ENCODE measurements around the gene NPLOC4. TPM values are rescaled to one million over a fixed set of nuclear protein-coding genes. Genes with fewer than 3 reads are reported as not detected.

NPLOC4 gene
- total RNA-seq, 1 experiment from 2014 or later, result 83.9 TPM

DNA sequence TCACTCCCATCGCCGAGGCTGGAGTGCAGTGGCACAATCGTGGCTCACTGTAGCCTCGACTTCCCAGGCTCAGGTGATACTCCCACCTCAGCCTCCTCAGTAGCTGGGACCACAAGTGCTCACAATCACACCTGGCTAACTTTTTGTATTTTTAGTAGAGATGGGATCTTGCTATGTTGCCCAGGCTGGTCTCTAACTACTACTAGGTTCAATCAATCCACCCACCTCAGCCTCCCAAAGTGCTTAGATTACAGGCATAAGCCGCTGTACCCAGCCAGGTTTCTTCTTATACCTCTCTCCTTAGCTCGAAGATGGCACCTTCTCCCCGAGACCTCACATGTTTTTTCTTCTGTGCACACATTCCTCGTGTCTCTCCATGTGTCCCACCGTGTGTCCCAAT, 3.1 kb upstream of the NPLOC4 start:
- Mint-ChIP-seq H3K27me3 (ENCODE audit: insufficient read depth, unreplicated experiment) (no peaks in the 10 kb centered on the region), H3K27ac (ENCODE audit: low read depth, unreplicated experiment) (no peak overlapping the region), H3K9me3 (ENCODE audit: unreplicated experiment) (no peaks in the 10 kb centered on the region), H3K36me3 (ENCODE audit: insufficient read depth, unreplicated experiment) (peaks cover 18% of the 10 kb centered on the region), H3K4me1 (ENCODE audit: insufficient read depth, unreplicated experiment) (peaks cover 12% of the 10 kb centered on the region), H3K4me3 (ENCODE audit: unreplicated experiment) (no peak overlapping the region)
- BruUV-seq (replicated peaks), result no TSS peak
- TF ChIP-seq, protein P1, sequence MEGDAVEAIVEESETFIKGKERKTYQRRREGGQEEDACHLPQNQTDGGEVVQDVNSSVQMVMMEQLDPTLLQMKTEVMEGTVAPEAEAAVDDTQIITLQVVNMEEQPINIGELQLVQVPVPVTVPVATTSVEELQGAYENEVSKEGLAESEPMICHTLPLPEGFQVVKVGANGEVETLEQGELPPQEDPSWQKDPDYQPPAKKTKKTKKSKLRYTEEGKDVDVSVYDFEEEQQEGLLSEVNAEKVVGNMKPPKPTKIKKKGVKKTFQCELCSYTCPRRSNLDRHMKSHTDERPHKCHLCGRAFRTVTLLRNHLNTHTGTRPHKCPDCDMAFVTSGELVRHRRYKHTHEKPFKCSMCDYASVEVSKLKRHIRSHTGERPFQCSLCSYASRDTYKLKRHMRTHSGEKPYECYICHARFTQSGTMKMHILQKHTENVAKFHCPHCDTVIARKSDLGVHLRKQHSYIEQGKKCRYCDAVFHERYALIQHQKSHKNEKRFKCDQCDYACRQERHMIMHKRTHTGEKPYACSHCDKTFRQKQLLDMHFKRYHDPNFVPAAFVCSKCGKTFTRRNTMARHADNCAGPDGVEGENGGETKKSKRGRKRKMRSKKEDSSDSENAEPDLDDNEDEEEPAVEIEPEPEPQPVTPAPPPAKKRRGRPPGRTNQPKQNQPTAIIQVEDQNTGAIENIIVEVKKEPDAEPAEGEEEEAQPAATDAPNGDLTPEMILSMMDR (IDR thresholded peaks at IDR 0.05; ENCODE audit: unreplicated experiment), result no peak
- intact Hi-C loops (cut with micrococcal nuclease), result no loop called here
- no peak for DNase-seq (ENCODE audit: unreplicated experiment)
- ChIA-PET CTCF (interaction anchor here (0.6 to 1.0 kb wide), 3 partner anchors 9 to 1398 kb away, joined by 3 to 4 read pairs (median 3); no protein-coding TSS in a partner anchor), POLR2A (interaction anchor here (0.5 to 5.7 kb wide), 3 partner anchors 27 to 126 kb away, joined by 3 to 65 read pairs (median 5); partner anchors contain the start of genes ARL16, CCDC137, HGS and OXLD1)

- no peaks in the 10 kb centered on the region for H3K9me3 Mint-ChIP-seq (ENCODE audit: unreplicated experiment)
- intact Hi-C loops (cut with micrococcal nuclease), result no loop called here
- BruUV-seq (replicated peaks), result no TSS peak
- no peak for DNase-seq (ENCODE audit: unreplicated experiment)
- TF ChIP-seq, protein P1 (IDR thresholded peaks at IDR 0.05; ENCODE audit: unreplicated experiment), result no peak
- H3K27ac Mint-ChIP-seq (ENCODE audit: low read depth, unreplicated experiment), result no peak overlapping the region
- ChIA-PET POLR2A (interaction anchor here (0.7 to 5.7 kb wide), 3 partner anchors 27 to 1257 kb away, joined by 3 to 65 read pairs (median 6); partner anchors contain the start of genes ARL16 and HGS), CTCF (no interaction called here)
- no peak overlapping the region for H3K4me3 Mint-ChIP-seq (ENCODE audit: unreplicated experiment)
- H3K36me3 Mint-ChIP-seq (ENCODE audit: insufficient read depth, unreplicated experiment), result peaks cover 20% of the 10 kb centered on the region
- H3K27me3 Mint-ChIP-seq (ENCODE audit: insufficient read depth, unreplicated experiment), result no peaks in the 10 kb centered on the region
- H3K4me1 Mint-ChIP-seq (ENCODE audit: insufficient read depth, unreplicated experiment), result peaks cover 12% of the 10 kb centered on the region
These were observed 1.8 kb upstream of the NPLOC4 start for GRCh38 chr17:81638683-81639082.

DNA sequence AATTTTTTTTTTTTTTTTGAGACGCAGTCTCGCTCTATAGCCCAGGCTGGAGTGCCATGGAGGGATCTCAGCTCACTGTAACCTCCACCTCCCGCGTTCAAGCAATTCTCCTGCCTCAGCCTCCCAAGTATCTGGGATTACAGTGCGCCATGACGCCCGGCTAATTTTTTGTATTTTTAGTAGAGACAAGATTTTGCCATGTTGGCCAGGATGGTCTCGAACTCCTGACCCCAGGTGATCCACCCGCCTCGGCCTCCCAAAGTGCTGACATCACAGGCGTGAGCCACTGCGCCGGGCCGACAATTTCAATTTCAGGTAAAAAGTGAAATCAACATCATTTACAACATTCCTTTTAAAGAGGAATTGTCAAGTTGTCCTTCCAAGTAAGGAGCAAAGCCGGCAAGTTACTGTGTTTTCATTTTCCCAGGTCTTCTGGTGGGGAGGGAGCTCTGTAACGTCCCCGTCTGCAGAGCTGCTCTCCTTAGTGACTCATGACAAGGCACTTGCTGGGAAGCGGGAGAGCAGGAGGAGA, 873 bp downstream of the NPLOC4 start:
- ChIA-PET CTCF (interaction anchor here (0.6 to 0.7 kb wide), 4 partner anchors 22 to 115 kb away, joined by 3 to 4 read pairs (median 3); no protein-coding TSS in a partner anchor), POLR2A (interaction anchor here (0.6 to 5.7 kb wide), 19 partner anchors 11 to 241 kb away, joined by 3 to 65 read pairs (median 4); partner anchors contain the start of genes ARL16, BAHCC1, CCDC137 and FAAP100)
- Mint-ChIP-seq H3K4me1 (ENCODE audit: insufficient read depth, unreplicated experiment) (peaks cover 6% of the 10 kb centered on the region), H3K27ac (ENCODE audit: low read depth, unreplicated experiment) (peak overlapping the region; percentile 96), H3K4me3 (ENCODE audit: unreplicated experiment) (peak overlapping the region; percentile 89), H3K9me3 (ENCODE audit: unreplicated experiment) (no peaks in the 10 kb centered on the region), H3K27me3 (ENCODE audit: insufficient read depth, unreplicated experiment) (no peaks in the 10 kb centered on the region), H3K36me3 (ENCODE audit: insufficient read depth, unreplicated experiment) (peaks cover 24% of the 10 kb centered on the region)
- BruUV-seq (replicated peaks), result no TSS peak
- DNase-seq (ENCODE audit: unreplicated experiment), result no peak
- TF ChIP-seq, protein P1 (IDR thresholded peaks at IDR 0.05; ENCODE audit: unreplicated experiment), result no peak
- intact Hi-C loops (cut with micrococcal nuclease), result loop anchor here (2.0 kb wide), 1 partner anchor 31 kb away; the partner anchor contains the start of genes CCDC137 and OXLD1

GRCh38 chr17:81635431-81635830, 1.5 kb downstream of the NPLOC4 start:
- H3K4me1 Mint-ChIP-seq (ENCODE audit: insufficient read depth, unreplicated experiment), result peaks cover 6% of the 10 kb centered on the region
- H3K4me3 Mint-ChIP-seq (ENCODE audit: unreplicated experiment), result peak overlapping the region; percentile 89
- H3K9me3 Mint-ChIP-seq (ENCODE audit: unreplicated experiment), result no peaks in the 10 kb centered on the region
- peaks cover 24% of the 10 kb centered on the region for H3K36me3 Mint-ChIP-seq (ENCODE audit: insufficient read depth, unreplicated experiment)
- no peaks in the 10 kb centered on the region for H3K27me3 Mint-ChIP-seq (ENCODE audit: insufficient read depth, unreplicated experiment)
- TF ChIP-seq, protein P1 (IDR thresholded peaks at IDR 0.05; ENCODE audit: unreplicated experiment), result no peak
- DNase-seq (ENCODE audit: unreplicated experiment), result peak; percentile 44
- BruUV-seq (replicated peaks), result TSS peak; percentile 56
- POLR2A ChIA-PET, result interaction anchor here (0.6 to 5.7 kb wide), 14 partner anchors 11 to 240 kb away, joined by 3 to 65 read pairs (median 6); partner anchors contain the start of genes ARL16, BAHCC1, CCDC137 and FAAP100
- CTCF ChIA-PET, result interaction anchor here (0.6 kb wide), 2 partner anchors 115 to 617 kb away, joined by 4 to 5 read pairs; no protein-coding TSS in a partner anchor
- intact Hi-C loops (cut with micrococcal nuclease), result no loop called here
- H3K27ac Mint-ChIP-seq (ENCODE audit: low read depth, unreplicated experiment), result peak overlapping the region; percentile 96
